GM18517 (cell line): Measurements from ENCODE around the gene KCNE3.
A peak's percentile ranks its signal among the peaks of the same experiment; 100 is the strongest.

Source experiments
- ATAC-seq: cut with Tn5 transposase; IDR thresholded peaks from one replicate; pipeline ENCODE4 v1.9.1; 2021; ENCODE audit warnings: mild to moderate bottlenecking, moderate library complexity; ENCODE audit not compliant: unreplicated experiment

The KCNE3 gene

GRCh38 chr11:74466916-74467885, at the start of gene KCNE3:
TSS of gene KCNE3 (minus strand) at chr11:74467549. CDS start at chr11:74457563, 9,986 bp downstream.
- no peak for ATAC-seq

- ATAC-seq = no peak
These were observed 40.2 kb upstream of the KCNE3 start for GRCh38 chr11:74507582-74507981.

- no peak for ATAC-seq
These were observed 39.5 kb upstream of the KCNE3 start for GRCh38 chr11:74506823-74507222.

- no peak for ATAC-seq
These were observed 38.6 kb upstream of the KCNE3 start for GRCh38 chr11:74505911-74506310.

GRCh38 chr11:74504100-74504691, 36.8 kb upstream of the KCNE3 start:
- ATAC-seq = no peak

- ATAC-seq = no peak
These were observed 27.6 kb upstream of the KCNE3 start for GRCh38 chr11:74494916-74495315.

GRCh38 chr11:74493791-74494630, 26.7 kb upstream of the KCNE3 start:
- no peak for ATAC-seq

- ATAC-seq = peak; percentile 83
These were observed 25.8 kb upstream of the KCNE3 start, which contains the start of gene LIPT2 for GRCh38 chr11:74492974-74493790. TSS of gene LIPT2 (minus strand) at chr11:74493724. CDS start at chr11:74493703, 21 bp downstream.

GRCh38 chr11:74492084-74492483, 24.7 kb upstream of the KCNE3 start:
- ATAC-seq = no peak

- no peak for ATAC-seq
These were observed 23.6 kb upstream of the KCNE3 start for GRCh38 chr11:74490941-74491340.

GRCh38 chr11:74487875-74488274, 20.5 kb upstream of the KCNE3 start:
- no peak for ATAC-seq

GRCh38 chr11:74485868-74486267, 18.5 kb upstream of the KCNE3 start:
- ATAC-seq = no peak

GRCh38 chr11:74480688-74481417, 13.5 kb upstream of the KCNE3 start:
- no peak for ATAC-seq

- ATAC-seq = no peak
These were observed 12.4 kb upstream of the KCNE3 start for GRCh38 chr11:74479732-74480123.

- no peak for ATAC-seq
These were observed 11.8 kb upstream of the KCNE3 start for GRCh38 chr11:74478877-74479731.

GRCh38 chr11:74476536-74476935, 9.2 kb upstream of the KCNE3 start:
- no peak for ATAC-seq

- no peak for ATAC-seq
These were observed 7.0 kb upstream of the KCNE3 start for GRCh38 chr11:74474316-74474715.

- ATAC-seq = no peak
These were observed 6.2 kb upstream of the KCNE3 start for GRCh38 chr11:74473382-74474173.
